ENCODE data around the gene SVBP. TPM values are rescaled to one million over a fixed set of nuclear protein-coding genes. Genes with fewer than 3 reads are reported as not detected.

The SVBP gene
- total and polyA plus RNA-seq, 2 of the 8 experiments (the other 6 are each of a cell fraction or from before 2014, with no cell fraction given), result 29.7 to 30.2 TPM

GRCh38 chr1:42797414-42797813 lies 19.8 kb downstream of the SVBP start (continued):
- no peak for TF ChIP-seq CHD7 (IDR thresholded peaks at IDR 0.05; ENCODE audit: insufficient replicate concordance, low read length)
- TF ChIP-seq USF2 (IDR thresholded peaks at IDR 0.05; ENCODE audit: low read length), result no peak
- TF ChIP-seq EP300 (IDR thresholded peaks at IDR 0.05; ENCODE audit: borderline replicate concordance in 1 of 2, low read depth in 2 of 2, low read length in 2 of 2), result no peak
- no peak for TF ChIP-seq SP2 (IDR thresholded peaks at IDR 0.05; ENCODE audit: low read length)

Data from H1 (cell line).